HG02973 (cell line): ENCODE measurements around the gene CRB2.

Experiments used
- ATAC-seq: cut with Tn5 transposase; IDR thresholded peaks from one replicate; pipeline ENCODE4 v1.9.1; 2021; ENCODE audit warnings: moderate library complexity; ENCODE audit not compliant: unreplicated experiment

The CRB2 gene

DNA sequence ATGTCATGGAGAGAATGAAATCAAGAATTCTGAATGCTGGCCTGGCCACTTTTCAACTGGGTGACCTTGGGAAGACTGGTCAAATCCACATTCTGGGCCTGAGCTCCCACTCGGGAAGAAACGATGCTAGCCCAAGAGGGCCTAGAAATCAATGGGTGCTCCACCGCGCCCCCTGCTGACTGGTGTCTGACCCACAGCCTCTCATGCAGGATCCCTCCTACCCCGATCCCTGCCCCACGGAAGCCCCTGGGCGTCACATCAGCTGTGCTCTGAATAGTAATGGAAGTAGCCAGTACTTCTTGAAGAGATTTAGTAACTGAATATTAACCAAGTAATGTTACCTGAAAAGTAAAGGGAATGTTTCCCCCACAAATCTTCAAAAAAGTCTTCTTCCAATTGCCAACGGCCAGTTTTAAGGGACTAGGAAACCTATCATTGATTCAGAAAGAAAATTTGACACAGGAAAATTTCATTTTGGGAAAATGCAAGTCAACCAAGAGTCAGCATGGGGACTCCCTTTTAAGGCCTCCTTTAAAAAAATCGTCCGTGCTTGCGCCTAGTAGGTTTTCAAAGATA is 43.9 kb downstream of the CRB2 start:
- no peak for ATAC-seq

GRCh38 chr9:123400926-123401503 is 45.0 kb downstream of the CRB2 start:
- ATAC-seq = no peak

GRCh38 chr9:123401879-123402513 is 46.0 kb downstream of the CRB2 start:
- ATAC-seq = no peak

DNA sequence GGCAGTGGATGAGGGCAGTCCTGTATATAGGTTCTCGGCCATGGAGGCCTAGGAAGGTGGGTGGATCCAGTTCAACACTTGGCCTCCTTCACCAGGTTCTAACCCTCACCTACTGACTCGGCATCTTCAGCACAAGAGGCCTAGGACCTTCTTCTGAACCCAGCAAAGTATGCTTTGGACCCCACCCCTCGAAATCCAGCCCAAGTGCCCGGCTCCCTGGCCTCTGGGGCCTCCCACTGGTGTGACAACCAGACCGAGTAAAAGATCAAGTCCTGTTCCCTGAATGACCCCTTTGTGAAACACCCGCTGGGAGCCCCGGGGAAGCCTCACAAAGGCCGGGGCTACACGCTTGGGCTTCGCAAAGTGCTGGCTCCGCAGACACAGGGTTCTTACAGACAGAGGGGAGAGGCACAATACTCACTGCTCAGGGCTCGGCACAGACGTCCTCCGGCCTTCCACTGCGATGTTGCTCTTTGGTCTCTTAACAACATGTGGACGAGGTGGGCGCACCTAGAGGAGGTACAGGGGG is 47.0 kb downstream of the CRB2 start:
- no peak for ATAC-seq

DNA sequence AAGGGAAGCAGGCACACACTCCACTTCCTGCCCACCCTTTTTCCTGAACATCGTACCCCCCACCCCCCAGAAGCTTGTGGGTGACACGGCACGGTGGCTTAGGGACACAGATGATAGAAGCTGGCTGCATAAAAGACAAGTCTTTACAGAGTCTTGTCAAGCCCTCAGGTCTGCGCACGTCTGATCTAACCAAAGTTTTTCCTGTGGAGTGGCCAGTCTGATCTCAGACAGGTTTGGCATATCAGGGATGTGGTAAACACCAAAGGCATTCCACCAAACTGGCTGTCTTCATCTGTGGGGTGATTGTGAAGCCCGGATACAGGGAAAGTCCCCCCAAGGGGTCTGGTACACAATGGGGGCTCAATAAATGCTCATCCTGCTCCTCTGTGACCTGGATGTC is 50.0 kb downstream of the CRB2 start:
- ATAC-seq = no peak

DNA sequence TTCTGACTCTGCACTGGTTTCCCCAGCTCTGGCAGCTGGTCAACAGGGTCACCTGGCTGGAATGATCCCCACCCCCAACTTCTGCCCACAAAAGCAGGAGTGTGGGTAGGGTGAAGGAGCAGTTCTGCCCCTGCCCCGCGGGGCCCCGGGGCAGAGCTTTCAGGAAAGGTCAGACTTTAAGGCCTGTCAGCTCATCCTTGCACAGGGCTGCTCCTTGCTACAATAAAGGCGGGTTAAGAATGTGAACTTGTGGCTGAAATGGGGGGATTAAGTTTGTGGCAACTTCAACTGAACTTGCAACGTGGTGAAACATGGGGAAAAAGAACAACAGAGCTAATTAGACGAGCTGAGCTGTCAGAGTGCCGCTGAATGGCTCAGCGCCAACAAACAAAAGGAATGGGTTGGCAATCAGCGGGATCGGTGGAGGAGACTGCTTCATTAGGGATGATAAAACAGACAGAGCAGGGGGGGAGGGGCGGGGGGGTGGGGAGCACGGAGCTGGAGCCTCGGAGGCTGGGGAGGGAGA is 50.8 kb downstream of the CRB2 start:
- no peak for ATAC-seq

GRCh38 chr9:123407217-123407851 is 51.3 kb downstream of the CRB2 start:
- no peak for ATAC-seq

DNA sequence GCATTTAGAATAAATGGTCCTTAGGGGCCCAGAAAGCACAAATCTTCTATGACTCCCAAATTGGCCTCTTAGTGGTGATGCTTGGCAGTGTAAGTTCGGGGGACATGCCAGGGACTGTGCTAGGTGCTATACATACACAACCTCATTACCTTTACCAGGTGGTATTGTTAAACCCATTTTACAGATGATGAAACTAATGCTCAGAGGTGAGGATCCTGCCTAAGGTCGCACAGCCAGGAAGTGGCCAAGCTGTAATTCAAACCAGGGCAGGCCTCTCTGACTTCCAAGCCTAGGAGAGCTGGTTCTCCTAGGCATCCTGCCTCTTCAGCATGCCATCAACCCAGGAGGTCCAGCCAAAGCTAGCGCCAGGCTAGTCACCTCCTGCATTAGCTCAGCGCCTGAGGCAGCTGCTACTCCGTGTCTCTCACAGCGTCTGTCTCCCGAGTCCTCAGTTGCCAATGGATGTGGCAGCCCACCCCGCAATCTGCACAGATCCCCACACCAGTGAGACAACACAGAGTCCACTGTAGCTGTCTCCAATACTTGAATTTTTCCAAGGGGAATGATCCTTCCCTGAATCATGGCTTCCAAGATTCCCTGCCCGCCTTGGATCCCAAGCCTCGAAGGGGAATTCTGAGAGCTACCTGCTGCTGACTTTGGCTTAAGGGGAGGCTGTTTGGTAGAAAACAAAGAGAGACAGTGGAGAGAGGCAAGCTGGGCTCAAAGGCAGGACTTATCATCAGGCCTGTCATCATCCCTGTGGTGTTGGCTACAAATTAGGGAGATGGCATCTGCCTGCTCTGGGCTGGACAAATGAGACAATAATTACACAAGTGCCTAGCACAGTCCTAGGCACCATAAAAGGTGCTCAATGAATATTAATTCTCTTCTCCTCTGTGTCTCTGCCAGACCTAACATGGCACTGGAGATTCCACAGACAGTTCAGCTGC is 52.6 kb downstream of the CRB2 start:
- ATAC-seq = no peak

GRCh38 chr9:123410281-123410910 is 54.4 kb downstream of the CRB2 start:
- no peak for ATAC-seq

DNA sequence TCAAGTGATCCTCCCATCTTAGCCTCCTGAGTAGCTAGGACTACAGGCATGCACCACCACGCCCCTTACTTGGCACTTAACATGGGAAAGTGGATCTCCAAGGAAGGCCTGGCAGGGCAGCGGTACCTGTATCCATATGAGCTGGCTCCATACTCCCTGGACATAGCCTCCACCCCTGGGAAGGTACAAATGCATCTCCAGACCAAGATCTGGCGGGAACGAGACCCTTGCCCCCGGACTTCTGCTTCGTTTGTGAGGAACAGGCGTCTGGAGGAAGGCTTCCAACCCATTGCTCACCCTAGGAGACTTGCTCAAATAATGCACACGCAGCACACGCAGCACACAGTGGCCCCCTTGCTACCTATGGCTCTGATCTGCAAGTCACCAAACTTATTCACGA is 55.2 kb downstream of the CRB2 start:
- no peak for ATAC-seq

DNA sequence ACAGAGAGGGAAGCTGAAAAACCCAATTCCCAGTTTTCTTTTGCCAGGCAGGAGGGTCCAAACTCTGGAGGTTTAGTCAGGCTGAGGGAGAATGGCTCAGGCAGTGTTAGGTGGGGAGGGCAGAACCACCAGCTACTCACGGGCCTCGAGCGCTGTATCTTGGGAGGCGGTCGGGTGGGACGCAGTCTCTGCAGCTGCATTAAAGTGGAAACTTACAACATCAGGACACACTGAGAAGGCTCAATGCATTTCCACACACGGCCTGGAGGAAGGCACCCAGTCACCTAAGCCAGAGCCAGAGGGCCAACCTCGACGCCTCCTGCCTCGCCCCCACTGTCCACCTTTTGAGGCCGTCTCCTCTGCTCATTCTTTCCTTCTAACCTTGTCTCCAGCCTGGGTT is 55.6 kb downstream of the CRB2 start:
- ATAC-seq = no peak

GRCh38 chr9:123412171-123412820 is 56.3 kb downstream of the CRB2 start:
- no peak for ATAC-seq

- no peak for ATAC-seq
Measured at GRCh38 chr9:123414204-123414603, 58.2 kb downstream of the CRB2 start.

DNA sequence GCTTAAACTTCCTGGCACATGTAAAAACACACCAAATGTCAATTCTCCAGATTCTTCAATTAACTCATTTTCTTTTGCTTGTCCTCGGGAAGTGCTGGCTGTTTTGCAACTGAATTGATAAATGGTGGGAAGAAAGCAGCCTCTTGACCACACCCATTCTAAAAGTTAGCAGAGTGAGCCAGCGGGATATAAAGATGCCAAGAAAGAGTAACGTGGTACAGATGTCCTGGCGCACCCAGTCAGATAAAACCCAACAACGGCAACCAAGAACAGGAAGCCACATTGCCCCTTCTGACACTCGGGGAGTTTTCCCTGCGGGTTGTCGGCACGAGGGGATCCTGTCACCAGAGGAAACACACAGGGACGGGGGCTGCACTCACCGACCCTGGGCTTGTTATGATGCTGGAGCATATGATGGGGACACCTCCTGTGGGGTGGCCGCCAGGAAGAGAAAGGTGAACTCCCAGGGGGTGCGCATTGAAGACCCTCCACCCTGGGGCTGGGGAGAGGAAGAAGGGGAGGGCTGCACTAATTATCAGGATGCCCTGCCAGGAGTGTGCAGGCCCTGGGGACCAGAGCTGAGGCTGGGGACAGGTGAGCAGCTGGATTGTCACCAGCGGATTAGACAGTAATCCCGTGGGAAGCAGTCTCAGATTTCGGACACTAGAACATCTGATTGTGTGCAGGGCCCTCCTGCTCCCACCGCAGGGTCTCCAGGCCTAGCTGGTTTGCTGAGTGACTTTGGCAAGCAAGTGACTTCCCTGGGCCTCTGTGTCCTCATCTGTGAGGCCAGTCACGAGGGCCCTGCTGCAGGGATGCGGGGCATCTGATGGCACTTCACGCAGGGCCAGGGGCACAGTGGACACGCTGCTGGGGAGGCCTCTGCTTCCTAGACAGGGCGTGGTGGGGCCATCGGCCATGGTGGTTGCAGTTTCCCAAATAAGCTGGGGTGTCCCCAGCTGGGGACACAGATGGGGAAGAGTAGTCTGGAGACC is 59.2 kb downstream of the CRB2 start:
- no peak for ATAC-seq

GRCh38 chr9:123416176-123416575 is 60.2 kb downstream of the CRB2 start:
- ATAC-seq = no peak

DNA sequence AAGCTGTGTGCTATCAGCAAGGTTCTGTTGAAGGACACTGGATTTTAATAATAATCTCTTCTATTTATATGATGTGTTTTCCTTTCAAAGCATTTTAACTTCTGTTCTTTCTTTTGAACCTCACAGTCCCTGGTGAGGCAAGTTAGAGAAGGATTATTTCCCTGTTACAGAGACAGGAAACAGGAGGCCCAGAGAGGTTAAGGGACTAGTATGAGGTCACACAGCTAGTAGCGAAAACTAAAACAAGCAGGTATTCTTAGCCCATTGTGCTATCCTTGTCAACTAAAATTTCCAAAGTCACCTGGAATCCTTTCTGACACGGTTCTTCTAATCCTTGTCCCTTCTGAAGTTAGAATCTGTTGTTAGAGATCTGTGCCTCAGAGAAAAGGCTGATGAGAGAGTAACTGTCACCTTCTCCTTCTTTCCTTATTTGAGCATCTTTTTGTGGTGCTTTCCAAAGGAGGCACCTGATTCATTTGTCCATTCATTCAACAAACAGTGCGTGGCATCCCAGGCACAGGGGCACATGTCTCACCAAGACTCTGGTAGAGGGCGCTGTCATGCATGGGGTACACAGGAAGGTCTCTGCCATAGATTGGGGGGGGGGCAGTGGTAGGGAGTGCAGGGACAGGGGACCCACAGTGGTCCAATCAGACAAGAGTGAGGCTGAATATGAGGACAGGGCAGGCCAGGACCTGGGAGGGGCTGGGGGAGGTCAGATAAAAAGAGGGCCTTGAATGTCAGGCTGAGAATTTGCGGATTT is 61.5 kb downstream of the CRB2 start:
- ATAC-seq = no peak

GRCh38 chr9:123418052-123418430 is 62.0 kb downstream of the CRB2 start:
- ATAC-seq = no peak

DNA sequence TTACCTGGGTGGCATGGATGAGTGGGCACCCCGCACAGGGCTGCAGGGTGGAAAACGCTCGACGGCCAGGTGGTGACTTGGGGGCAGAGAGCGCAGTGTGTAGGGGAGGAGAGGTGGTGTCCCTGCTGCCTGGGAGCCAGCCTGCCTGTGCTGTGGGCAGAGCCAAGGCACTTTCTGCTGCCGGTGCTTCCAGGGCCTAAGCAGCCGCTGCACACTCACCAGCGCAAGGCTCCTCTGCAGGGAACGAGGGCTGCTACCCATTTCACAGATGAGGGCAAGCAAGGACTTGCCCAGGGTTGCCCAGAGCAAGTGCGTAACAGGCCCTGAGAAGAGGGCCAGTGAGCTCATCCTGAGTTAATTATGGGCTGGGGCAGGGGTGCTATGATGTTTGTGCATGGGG is 62.5 kb downstream of the CRB2 start:
- no peak for ATAC-seq
